Naive thymus-derived CD4-positive, alpha-beta T cell (primary cell): ENCODE data around the gene CAMK1. TPM values are rescaled to one million over a fixed set of nuclear protein-coding genes. Genes with fewer than 3 reads are reported as not detected.
"Not testable (repeated sequence)": the region's sequence is repeated elsewhere in the genome, so short reads cannot be mapped to it uniquely, and the experiment has no call there.

ENCODE experiments used
- ATAC-seq: fragments of 150-1000 bp; cut with Tn5 transposase; 2 replicates; pipeline ENCODE4 v1.10.0; 2021; ENCODE audit warnings: mild to moderate bottlenecking, moderate library complexity
- CTCF ChIA-PET: fragments of 350-600 bp; sonication (Branson Sonifier 250); formaldehyde crosslinking; loops from one replicate; lab custom pipeline; 2021; ENCODE audit warnings: antibody characterized with exemption; lab: Charles Lee
- POLR2A ChIA-PET: fragments of 350-600 bp; sonication (Branson Sonifier 250); formaldehyde crosslinking; loops from one replicate; lab custom pipeline; 2021; ENCODE audit warnings: antibody characterized with exemption, inconsistent platforms; lab: Charles Lee
- DNase-seq, 9 donors: peaks; one replicate each; pipeline versions ENCODE4 v3.0.0 to v3.0.0-alpha.2; 2020 to 2022; ENCODE audit warnings: mixed read lengths in 1 of 9
- H3K27ac ChIP-seq: one replicate; pipeline ENCODE4 v1.7.0; 2013; ENCODE audit warnings: mild to moderate bottlenecking, low read depth, low read length, moderate library complexity
- H3K27me3 ChIP-seq, 2 donors: one replicate each; pipeline ENCODE4 v1.7.0; 2013; ENCODE audit warnings: low read length in 2 of 2, mild to moderate bottlenecking in 2 of 2, moderate library complexity in 2 of 2; ENCODE audit not compliant: control insufficient read depth in 2 of 2, insufficient read depth in 2 of 2
- H3K36me3 ChIP-seq, 3 experiments: 1 replicate in 2 of 3; 2 replicates in 1 of 3; pipeline ENCODE4 v1.7.0; 2013; ENCODE audit warnings: low read length in 3 of 3, mild to moderate bottlenecking in 3 of 3, moderate library complexity in 1 of 3; ENCODE audit not compliant: insufficient read depth in 3 of 3, control insufficient read depth in 2 of 3
- H3K4me1 ChIP-seq, 2 donors: one replicate each; pipeline ENCODE4 v1.7.0; 2013; ENCODE audit warnings: low read length in 2 of 2, mild to moderate bottlenecking in 2 of 2, moderate library complexity in 1 of 2; ENCODE audit not compliant: control insufficient read depth in 2 of 2, insufficient read depth in 2 of 2
- H3K4me3 ChIP-seq: 2 replicates; pipeline ENCODE4 v1.7.0; 2013; ENCODE audit warnings: mild to moderate bottlenecking, low read length
- H3K9me3 ChIP-seq, 3 experiments: 1 replicate in 2 of 3; 2 replicates in 1 of 3; pipeline ENCODE4 v1.7.0; 2013; ENCODE audit warnings: low read length in 3 of 3; ENCODE audit not compliant: control insufficient read depth in 2 of 3
- H3K27ac Mint-ChIP-seq, 9 donors: one replicate each; pipeline ENCODE4 v1.8.0; 2020 to 2022; ENCODE audit warnings: mixed read lengths in 9 of 9, mild to moderate bottlenecking in 8 of 9, moderate library complexity in 5 of 9, inconsistent platforms in 2 of 9
- H3K27me3 Mint-ChIP-seq, 5 donors: one replicate each; pipeline ENCODE4 v1.8.0; 2021 to 2022; ENCODE audit warnings: mixed read lengths in 5 of 5, mild to moderate bottlenecking in 1 of 5
- H3K36me3 Mint-ChIP-seq, 5 donors: one replicate each; pipeline ENCODE4 v1.8.0; 2020 to 2022; ENCODE audit warnings: mixed read lengths in 5 of 5, mild to moderate bottlenecking in 3 of 5, inconsistent platforms in 1 of 5
- H3K4me1 Mint-ChIP-seq, 7 donors: one replicate each; pipeline ENCODE4 v1.8.0; 2020 to 2022; ENCODE audit warnings: mixed read lengths in 7 of 7, mild to moderate bottlenecking in 3 of 7, inconsistent platforms in 1 of 7
- H3K4me3 Mint-ChIP-seq, 10 donors: one replicate each; pipeline ENCODE4 v1.8.0; 2020 to 2022; ENCODE audit warnings: mild to moderate bottlenecking in 10 of 10, mixed read lengths in 10 of 10, moderate library complexity in 6 of 10, inconsistent platforms in 2 of 10
- H3K9me3 Mint-ChIP-seq, 11 donors: one replicate each; pipeline ENCODE4 v1.8.0; 2020 to 2022; ENCODE audit warnings: mixed read lengths in 11 of 11, mild to moderate bottlenecking in 4 of 11, inconsistent platforms in 1 of 11, moderate library complexity in 1 of 11
- intact Hi-C, 2 donors: fragments of 100-400 bp; cut with micrococcal nuclease; formaldehyde crosslinking; loops; one replicate each; pipeline ENCODE4 v1.15.1; 2023
- polyA plus RNA-seq, 2 donors: library from polyadenylated mRNA; unstranded; fragments of 300-500 nt; fragmentation: Illumina TruSeq; gene quantifications; one replicate each; pipeline ENCODE4 v1.2.3, GENCODE V29; 2021
- total RNA-seq, 6 experiments: library from RNA in 5 of 6; stranded (reverse) in 5 of 6; gene quantifications; 1 replicate in 5 of 6; 2 replicates in 1 of 6; pipeline ENCODE4 v1.2.3 and lab custom pipeline; 2021 to 2026

CAMK1 gene
- total and polyA plus RNA-seq, 7 experiments from 2014 or later = 0.85 to 36.3 (median 2.1) TPM

- DNase-seq = no peak
- H3K4me3 Mint-ChIP-seq = no peak overlapping the region
- ChIA-PET POLR2A (no interaction called here), CTCF (interaction anchor here (1.6 kb wide), 1 partner anchor 169 kb away, joined by 3 read pairs; no protein-coding TSS in a partner anchor)
- ATAC-seq = no peak
- H3K36me3 Mint-ChIP-seq = peaks cover 4 to 22% (median 5%) of the 10 kb centered on the region in 5 donors
- Histone ChIP-seq H3K4me3 (no peak overlapping the region), H3K36me3 (peaks cover 0 to 19% (median 0%) of the 10 kb centered on the region in 3 experiments), H3K27me3 (no peaks in the 10 kb centered on the region), H3K4me1 (peaks cover 33 to 39% of the 10 kb centered on the region in 2 donors), H3K9me3 (no peaks in the 10 kb centered on the region), H3K27ac (no peak overlapping the region)
- H3K27ac Mint-ChIP-seq = peak overlapping the region in 2 of 9 donors; percentile 9 to 39
- H3K9me3 Mint-ChIP-seq = no peaks in the 10 kb centered on the region
- H3K27me3 Mint-ChIP-seq = no peaks in the 10 kb centered on the region
- H3K4me1 Mint-ChIP-seq = peaks cover 43 to 63% (median 53%) of the 10 kb centered on the region in 7 donors
- intact Hi-C loops = no loop called here
Observed at GRCh38 chr3:9777694-9778021, 7.9 kb upstream of the CAMK1 start.

DNA sequence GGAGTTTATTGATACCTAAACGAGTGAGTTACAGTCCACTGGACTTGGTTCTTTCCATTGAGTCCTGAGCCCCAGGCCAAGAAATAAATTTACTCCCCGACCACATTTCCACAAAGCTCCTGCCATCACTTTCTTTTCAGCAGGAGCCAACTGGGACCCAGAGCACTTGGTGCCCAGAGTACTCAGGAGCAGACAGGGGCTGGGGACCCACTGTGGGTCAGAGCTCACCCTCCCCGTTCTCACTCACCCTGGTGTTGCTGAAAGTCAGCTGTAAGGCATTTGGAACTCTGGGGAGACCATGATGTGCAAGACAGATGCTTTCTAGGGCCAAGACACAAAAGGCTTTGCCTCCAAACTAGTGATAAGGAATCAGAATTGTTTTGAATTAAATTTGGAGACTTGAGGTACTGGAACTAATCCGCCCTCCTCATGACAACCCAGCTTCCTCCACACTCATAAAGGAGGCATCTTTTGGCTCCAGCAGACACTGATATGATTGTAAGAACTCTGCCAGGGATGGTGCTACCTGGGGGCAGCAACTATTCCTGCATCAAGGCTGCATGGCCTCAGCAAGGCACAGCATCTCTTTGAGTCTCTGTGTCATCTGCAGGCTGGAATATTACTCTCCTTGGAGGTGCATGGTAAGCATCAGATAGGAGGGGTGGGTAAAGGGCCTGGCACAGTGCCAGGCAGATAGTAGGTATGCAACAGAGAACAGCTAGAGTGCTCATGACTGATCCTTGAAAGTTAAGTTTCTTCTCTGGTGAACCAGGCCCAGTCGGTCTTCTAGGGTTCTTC, 7.3 kb upstream of the CAMK1 start:
- ChIA-PET POLR2A (interaction anchor here (0.9 kb wide), 1 partner anchor 15 kb away, joined by 4 read pairs; the partner anchor contains the start of genes ARPC4 and TADA3), CTCF (interaction anchor here (0.6 to 1.6 kb wide), 2 partner anchors 41 to 169 kb away, joined by 3 read pairs; no protein-coding TSS in a partner anchor)
- Histone ChIP-seq H3K9me3 (no peaks in the 10 kb centered on the region), H3K36me3 (peaks cover 0 to 14% (median 0%) of the 10 kb centered on the region in 3 experiments), H3K27me3 (no peaks in the 10 kb centered on the region), H3K4me3 (no peak overlapping the region), H3K4me1 (peaks cover 33 to 39% of the 10 kb centered on the region in 2 donors), H3K27ac (no peak overlapping the region)
- H3K27me3 Mint-ChIP-seq = no peaks in the 10 kb centered on the region
- no peak for ATAC-seq
- peaks cover 1 to 24% (median 1%) of the 10 kb centered on the region in 5 donors for H3K36me3 Mint-ChIP-seq
- no peak overlapping the region for H3K4me3 Mint-ChIP-seq
- H3K27ac Mint-ChIP-seq = peak overlapping the region in 2 of 9 donors; percentile 2 to 9
- peaks cover 39 to 57% (median 52%) of the 10 kb centered on the region in 7 donors for H3K4me1 Mint-ChIP-seq
- H3K9me3 Mint-ChIP-seq = no peaks in the 10 kb centered on the region
- intact Hi-C loops = no loop called here
- no peak for DNase-seq

DNA sequence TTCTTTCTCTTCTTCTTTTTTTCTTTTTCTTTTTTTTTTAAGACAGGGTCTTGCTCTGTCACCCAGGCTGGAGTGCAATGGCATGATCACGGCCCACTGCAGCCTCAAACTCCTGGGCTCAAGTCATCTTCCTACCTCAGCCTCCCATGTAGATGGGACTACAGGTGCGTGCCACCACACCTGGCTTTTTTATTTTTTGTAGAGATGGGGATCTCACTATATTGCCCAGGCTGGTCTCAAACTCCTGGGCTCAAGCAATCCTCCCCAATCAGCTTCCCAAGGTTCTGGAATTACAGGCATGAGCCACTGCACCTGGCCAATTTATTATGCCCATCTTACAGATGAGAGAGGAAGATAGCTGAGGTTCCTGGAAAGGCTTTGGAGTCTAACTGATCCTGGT, 1.3 kb upstream of the CAMK1 start:
- intact Hi-C loops = not testable (repeated sequence)

DNA sequence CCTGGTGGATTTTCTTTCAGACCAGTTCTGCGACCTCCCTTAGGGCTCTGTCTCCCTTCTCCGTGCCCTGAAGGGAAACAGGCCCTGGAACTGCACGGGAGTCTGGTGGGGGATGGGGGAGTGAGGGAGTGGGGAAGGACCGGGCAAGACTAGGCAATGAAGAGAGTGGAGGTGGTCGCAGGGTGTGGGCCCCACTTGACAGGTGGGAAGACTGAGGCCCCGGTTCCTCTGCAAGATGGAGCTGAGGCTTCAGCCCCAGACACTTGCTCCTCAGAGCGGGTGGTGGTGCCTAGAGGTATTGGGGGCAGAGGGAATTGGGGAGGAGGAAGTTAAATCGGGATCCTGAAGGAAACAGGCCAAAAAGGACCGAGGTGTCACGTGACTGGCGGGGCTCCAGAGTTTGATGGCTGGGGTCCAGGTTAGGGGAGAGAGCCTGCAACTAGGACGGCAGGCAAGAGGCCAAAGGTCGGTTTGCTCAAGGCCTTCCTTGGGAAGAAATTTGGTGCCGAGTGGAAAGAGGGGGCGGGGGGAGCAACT, 597 bp upstream of the CAMK1 start:
- POLR2A ChIA-PET = interaction anchor here (0.5 to 2.0 kb wide), 6 partner anchors 10 to 163 kb away, joined by 3 to 7 read pairs (median 3); partner anchors contain the start of genes ARPC4, CRELD1, MTMR14 and TADA3
- Histone ChIP-seq H3K27me3 (no peaks in the 10 kb centered on the region), H3K27ac (no peak overlapping the region), H3K36me3 (no peaks in the 10 kb centered on the region), H3K4me1 (peaks cover 8 to 13% of the 10 kb centered on the region in 2 donors), H3K9me3 (no peaks in the 10 kb centered on the region), H3K4me3 (peak overlapping the region; percentile 49)
- H3K4me3 Mint-ChIP-seq = peak overlapping the region; percentile 23 to 87 (median 65)
- intact Hi-C loops = loop anchor here in 1 of 2 donors (1.0 kb wide), 1 partner anchor 39 kb away; the partner anchor contains the start of gene BRPF1
- DNase-seq (no peak), ATAC-seq (no peak)
- peaks cover 0 to 11% (median 0%) of the 10 kb centered on the region in 5 donors for H3K36me3 Mint-ChIP-seq
- CTCF ChIA-PET = interaction anchor here (0.5 kb wide), 1 partner anchor 283 kb away, joined by 4 read pairs; no protein-coding TSS in a partner anchor
- H3K9me3 Mint-ChIP-seq = no peaks in the 10 kb centered on the region
- H3K27ac Mint-ChIP-seq = peak overlapping the region in 4 of 9 donors; percentile 37 to 78 (median 46)
- peaks cover 13 to 45% (median 25%) of the 10 kb centered on the region in 7 donors for H3K4me1 Mint-ChIP-seq
- H3K27me3 Mint-ChIP-seq = peaks cover 0 to 3% (median 0%) of the 10 kb centered on the region in 5 donors

More for the DNA sequence above, 1.3 kb upstream of the CAMK1 start:
- POLR2A ChIA-PET = interaction anchor here (0.5 to 1.3 kb wide), 4 partner anchors 20 to 225 kb away, joined by 3 read pairs; no protein-coding TSS in a partner anchor
- DNase-seq, H3K4me3 ChIP-seq, H3K27ac ChIP-seq, H3K9me3 ChIP-seq, H3K36me3 ChIP-seq, H3K27me3 Mint-ChIP-seq, CTCF ChIA-PET, H3K9me3 Mint-ChIP-seq, ATAC-seq, H3K27me3 ChIP-seq: not testable (repeated sequence)
- Mint-ChIP-seq H3K27ac (peak overlapping the region in 6 of 9 donors; percentile 33 to 78 (median 46)), H3K4me1 (peaks cover 13 to 46% (median 26%) of the 10 kb centered on the region in 7 donors), H3K36me3 (peaks cover 0 to 11% (median 0%) of the 10 kb centered on the region in 5 donors), H3K4me3 (peak overlapping the region in 9 of 10 donors; percentile 19 to 87 (median 66))
- H3K4me1 ChIP-seq = peaks cover 8 to 13% of the 10 kb centered on the region in 2 donors

DNA sequence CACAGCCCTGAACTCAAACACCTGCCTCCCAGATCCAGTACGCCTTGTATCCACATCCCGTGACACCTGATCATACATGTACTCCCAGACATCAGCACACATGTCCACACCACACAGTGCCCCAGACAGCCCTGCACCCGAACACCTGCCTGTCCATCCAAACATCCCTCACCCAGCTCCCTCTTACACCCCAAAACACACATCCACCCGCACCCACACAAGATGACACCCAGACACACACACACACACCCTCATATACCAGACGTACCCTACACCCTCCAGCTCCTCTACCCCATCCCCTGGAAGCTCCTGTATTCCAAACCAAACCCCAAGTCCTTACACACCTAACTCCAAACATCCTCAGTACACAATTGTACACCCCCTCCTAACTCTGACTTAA, 735 bp downstream of the CAMK1 start:
- Mint-ChIP-seq H3K4me1 (peaks cover 13 to 45% (median 24%) of the 10 kb centered on the region in 7 donors), H3K4me3 (peak overlapping the region; percentile 12 to 85 (median 68)), H3K27ac (peak overlapping the region; percentile 24 to 87 (median 57)), H3K9me3 (no peaks in the 10 kb centered on the region), H3K27me3 (peaks cover 0 to 3% (median 0%) of the 10 kb centered on the region in 5 donors), H3K36me3 (peaks cover 0 to 14% (median 0%) of the 10 kb centered on the region in 5 donors)
- ATAC-seq = no peak
- Histone ChIP-seq H3K9me3 (no peaks in the 10 kb centered on the region), H3K27ac (no peak overlapping the region), H3K4me3 (no peak overlapping the region), H3K36me3 (no peaks in the 10 kb centered on the region), H3K27me3 (no peaks in the 10 kb centered on the region), H3K4me1 (peaks cover 8 to 13% of the 10 kb centered on the region in 2 donors)
- ChIA-PET CTCF (no interaction called here), POLR2A (interaction anchor here (0.7 to 2.0 kb wide), 5 partner anchors 12 to 26 kb away, joined by 3 to 7 read pairs (median 3); partner anchors contain the start of genes ARPC4 and TADA3)
- intact Hi-C loops = loop anchor here (1.0 kb wide), 3 partner anchors 10 to 23 kb away; partner anchors contain the start of gene TADA3 (in 1 of the 2)
- DNase-seq = no peak

GRCh38 chr3:9768141-9768775, 1.5 kb downstream of the CAMK1 start:
- POLR2A ChIA-PET = interaction anchor here (2.0 kb wide), 1 partner anchor 25 kb away, joined by 7 read pairs; the partner anchor contains the start of genes ARPC4 and TADA3
- peak overlapping the region in 2 of 10 donors; percentile 67 to 85 for H3K4me3 Mint-ChIP-seq

More at GRCh38 chr3:9768141-9768775, 1.5 kb downstream of the CAMK1 start:
- peaks cover 13 to 45% (median 24%) of the 10 kb centered on the region in 7 donors for H3K4me1 Mint-ChIP-seq
- H3K27ac Mint-ChIP-seq = peak overlapping the region in 3 of 9 donors; percentile 36 to 87 (median 54)
- intact Hi-C loops = no loop called here
- H3K27ac ChIP-seq = no peak overlapping the region
- CTCF ChIA-PET = no interaction called here
- H3K4me1 ChIP-seq = peaks cover 8 to 13% of the 10 kb centered on the region in 2 donors
- no peaks in the 10 kb centered on the region for H3K9me3 ChIP-seq
- no peak overlapping the region for H3K4me3 ChIP-seq
- no peak for ATAC-seq
- DNase-seq = no peak
- no peaks in the 10 kb centered on the region for H3K27me3 ChIP-seq
- H3K27me3 Mint-ChIP-seq = peaks cover 0 to 3% (median 0%) of the 10 kb centered on the region in 5 donors
- H3K9me3 Mint-ChIP-seq = no peaks in the 10 kb centered on the region
- H3K36me3 ChIP-seq = no peaks in the 10 kb centered on the region
- H3K36me3 Mint-ChIP-seq = peaks cover 0 to 14% (median 0%) of the 10 kb centered on the region in 5 donors
